Stimulated activated CD4-positive, alpha-beta T cell treated with anti-CD3 and anti-CD28 coated beads, TNF-alpha, amount 100 ng/mL, for 1 hour (primary cell): ENCODE data around the gene ZFAND2B.

Experiments used
- DNase-seq, 3 donors: peaks; one replicate each; pipeline ENCODE4 v3.0.0-alpha.2; 2020; ENCODE audit warnings: low read depth in 3 of 3, low spot score in 1 of 3

ZFAND2B gene

DNA sequence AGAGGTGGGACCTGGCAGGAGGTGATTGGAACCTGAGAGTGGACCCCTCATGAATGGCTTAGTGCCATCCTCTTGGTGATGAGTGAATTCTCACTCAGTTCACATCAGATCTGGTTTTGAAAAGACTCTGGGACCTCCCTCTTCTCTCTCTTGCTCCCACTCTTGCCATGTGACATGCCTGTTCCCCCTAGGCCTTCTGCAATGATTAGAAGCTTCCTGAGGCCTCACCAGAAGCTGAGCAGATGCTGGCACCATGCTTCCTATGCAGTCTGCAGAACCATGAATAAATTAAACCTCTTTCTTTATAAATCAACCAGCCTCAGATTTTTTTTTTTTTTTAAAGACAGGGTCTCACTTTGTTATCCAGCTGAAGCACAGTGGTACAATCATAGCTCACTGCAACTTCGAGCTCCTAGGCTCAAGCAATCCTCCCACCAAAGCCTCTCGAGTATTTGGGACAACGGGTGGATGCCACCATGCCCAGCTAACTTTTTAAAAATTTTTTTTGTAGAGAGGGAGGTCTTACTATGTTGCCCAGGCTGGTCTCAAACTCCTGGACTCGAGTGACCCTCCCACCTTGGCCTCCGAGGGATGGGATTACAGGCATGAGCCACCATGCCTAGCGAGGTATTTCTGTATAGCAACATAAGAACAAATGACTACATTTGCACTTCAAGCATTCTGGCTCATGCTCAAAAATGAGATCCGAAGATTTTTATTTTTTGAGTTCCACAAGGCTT, 2.0 kb upstream of the ZFAND2B start:
- DNase-seq = no peak

DNA sequence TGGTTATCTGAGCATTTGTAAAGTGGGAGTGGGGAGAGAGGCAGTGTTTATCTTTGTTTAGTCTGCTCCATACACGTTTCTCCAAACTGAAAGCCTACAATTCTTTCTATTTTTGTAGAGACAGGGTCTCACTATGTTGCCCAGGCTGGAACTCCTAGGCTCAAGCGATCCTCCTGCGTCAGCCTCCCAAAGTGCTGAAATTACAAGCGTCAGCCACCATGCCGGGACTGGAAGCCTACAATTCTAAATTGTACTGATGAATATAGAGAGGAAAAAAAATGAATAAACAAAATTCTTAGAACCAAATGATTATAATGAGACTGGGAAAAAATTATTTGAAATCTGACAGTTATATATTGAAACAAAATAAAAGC, 1.4 kb upstream of the ZFAND2B start:
- no peak for DNase-seq

DNA sequence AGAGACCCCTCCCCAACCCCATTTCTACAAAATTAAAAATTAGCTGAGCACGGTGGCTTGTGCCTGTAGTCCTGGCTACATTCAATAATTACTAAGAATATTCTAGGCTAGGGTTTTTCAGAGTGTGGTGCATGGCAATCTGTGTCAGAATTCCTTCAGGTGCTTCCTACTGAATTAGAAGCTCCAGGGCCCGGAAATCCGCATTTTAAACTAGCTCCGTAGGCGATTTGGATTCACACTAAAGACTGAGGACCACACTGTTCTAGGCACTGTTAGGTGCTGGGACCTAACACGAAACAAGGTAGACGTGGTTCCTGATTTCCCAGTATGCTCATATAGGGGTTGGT, 628 bp upstream of the ZFAND2B start:
- no peak for DNase-seq

DNA sequence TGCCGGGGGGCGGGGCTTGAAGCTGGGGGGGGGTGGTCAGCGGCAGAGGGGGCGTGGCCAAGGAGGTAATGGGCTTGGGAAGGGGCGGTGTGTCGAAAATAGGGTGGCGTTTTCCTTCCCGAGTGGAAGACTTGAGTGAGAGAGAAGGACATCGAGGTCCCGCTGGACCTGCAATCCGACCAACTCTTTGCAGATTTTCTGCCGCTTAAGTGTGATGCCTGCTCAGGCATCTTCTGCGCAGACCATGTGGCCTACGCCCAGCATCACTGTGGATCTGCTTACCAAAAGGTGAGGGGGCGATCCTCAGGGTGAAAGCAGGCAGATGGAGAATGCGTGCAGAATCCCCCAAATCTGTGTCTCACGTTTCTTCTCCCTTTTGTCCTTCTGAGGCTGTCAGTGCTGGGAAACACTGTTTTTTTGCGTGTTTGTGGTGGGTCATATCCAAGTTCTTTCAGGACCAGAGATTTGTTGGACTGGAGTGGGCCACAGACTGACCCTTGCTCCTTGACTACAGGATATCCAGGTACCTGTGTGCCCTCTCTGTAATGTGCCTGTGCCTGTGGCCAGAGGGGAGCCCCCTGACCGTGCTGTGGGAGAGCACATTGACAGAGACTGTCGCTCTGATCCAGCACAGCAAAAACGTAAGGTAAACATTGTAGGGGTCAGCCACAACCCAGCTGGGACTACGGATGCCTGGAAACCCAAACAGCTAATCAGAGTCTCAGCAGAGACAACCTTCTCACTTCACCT, 727 bp downstream of the ZFAND2B start:
- no peak for DNase-seq

DNA sequence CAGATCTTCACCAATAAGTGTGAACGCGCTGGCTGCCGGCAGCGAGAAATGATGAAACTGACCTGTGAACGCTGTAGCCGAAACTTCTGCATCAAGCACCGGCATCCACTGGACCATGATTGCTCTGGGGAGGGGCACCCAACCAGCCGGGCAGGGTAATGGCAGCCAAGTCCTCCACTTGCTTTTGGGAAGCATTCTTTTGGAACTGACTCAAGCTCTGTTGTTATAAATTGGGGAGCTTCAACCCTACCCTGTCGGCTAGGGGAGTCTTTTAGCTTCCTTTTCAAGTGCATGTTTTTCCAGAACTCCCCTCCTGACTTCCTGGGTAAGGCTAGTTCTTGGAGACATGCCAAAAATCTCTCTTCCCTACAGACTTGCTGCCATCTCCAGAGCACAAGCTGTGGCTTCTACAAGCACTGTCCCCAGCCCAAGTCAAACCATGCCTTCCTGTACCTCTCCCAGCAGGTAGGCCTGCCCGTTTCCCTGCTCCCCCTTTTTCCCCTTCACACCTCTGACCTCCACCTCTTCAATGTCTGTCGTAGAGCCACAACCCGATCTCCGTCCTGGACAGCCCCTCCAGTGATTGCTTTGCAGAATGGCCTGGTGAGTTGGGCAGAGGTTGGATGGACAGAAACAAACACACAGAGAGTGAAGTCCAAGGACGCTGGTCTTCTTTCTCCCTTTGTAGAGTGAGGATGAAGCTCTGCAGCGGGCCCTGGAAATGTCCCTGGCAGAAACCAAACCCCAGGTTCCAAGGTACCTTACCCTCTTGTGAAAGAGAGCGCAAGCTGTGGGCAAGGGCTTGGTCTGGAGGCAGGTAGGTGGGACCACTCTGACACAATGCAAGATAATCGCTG, 1.5 kb downstream of the ZFAND2B start:
- no peak for DNase-seq

DNA sequence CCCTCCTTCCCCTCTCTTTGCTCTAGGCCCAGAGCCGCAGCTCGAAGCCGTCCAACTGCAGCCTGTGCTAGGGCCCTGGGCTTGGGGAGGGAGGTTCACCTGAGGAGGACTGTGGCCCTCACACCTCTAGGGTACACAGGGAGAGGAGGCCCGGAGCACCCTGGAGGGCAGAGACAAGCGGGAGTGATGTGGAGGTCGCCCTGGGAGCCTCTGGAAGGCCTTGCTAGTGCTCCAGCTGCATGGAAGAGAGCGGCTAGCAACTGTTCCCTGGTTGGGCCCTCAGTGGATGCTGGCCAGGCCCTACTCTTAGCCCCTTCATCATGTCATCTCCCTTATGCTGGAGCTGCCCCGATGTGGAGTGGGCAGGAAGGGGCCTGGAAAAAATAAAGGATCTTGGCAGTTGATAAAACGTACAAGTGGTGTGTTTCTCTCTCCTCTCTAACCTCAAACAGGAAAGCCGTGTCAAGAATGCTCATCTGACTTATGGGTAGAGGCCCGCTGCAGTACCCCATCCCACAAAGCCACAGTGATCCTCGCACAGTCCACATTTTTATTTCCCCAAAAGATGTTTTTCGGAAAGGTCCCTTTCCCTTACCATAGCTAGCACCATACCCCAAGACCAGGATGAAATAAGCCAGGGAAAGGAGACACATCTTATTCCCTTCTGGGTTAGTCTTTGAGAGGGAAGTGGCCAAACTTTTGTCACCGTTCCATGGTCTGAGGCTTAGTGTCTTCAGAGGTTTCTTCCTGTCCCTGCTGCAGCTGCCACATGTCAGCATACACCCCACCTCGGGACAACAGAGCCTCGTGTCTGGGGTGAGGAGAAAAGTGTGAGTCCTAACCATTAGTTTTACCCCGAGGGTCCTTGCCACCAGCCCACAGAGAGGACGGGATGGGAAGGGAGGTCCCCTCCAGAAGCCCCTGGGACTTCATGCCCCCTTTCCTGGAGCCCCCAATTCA, 2.9 kb downstream of the ZFAND2B start:
- DNase-seq = no peak

DNA sequence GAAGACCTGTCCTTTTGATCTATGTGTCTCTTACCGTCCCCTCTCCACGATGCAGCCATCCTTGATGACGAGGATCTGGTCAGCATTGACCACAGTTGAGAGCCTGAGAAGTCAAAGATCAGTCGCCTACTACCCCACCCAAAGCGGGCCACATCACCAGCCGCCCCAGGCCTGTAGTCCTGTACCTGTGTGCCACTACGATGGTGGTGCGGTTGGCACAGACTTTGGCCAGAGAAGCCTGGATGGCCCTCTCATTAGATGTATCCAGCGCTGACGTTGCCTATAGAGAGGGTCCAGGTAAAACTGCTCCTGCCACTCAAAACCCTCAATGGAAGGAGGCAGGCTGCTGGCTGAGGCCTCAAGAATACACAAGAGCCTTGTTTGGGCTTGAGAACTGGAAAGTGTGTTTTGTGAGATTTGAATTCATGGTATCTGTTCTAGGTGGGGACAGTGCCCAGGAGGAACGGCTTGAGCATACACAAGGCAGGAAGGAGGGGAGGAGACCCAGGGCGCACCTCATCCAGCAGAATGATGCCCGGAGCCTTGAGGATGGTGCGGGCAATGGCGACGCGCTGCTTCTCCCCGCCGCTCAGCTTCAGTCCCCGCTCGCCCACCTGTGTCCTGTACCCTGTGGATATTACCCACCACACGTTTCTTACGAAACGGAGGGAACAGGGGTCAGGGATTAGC, 3.8 kb downstream of the ZFAND2B start:
- DNase-seq = no peak

DNA sequence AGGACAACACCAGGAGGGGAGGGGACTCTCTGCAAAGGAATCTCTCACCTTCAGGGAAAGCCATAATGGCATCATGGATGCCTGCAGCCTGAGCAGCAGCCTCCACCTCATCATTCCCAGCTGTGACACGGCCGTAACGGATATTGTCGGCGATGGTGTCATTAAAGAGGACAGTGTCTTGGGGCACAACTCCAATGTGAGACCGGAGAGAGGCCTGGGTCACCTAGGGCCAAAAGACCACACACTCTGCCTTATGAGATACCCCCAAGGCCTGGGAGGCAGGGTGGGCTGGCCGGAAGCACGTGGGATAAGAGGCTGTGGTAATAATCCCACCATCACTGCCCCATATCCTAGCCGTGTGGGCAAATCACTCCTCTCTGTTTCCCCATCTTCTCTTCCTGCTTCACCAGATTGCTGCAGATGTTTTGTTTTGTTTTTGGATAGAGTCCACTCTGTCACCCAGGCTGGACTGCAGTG, 4.3 kb downstream of the ZFAND2B start:
- DNase-seq = no peak

DNA sequence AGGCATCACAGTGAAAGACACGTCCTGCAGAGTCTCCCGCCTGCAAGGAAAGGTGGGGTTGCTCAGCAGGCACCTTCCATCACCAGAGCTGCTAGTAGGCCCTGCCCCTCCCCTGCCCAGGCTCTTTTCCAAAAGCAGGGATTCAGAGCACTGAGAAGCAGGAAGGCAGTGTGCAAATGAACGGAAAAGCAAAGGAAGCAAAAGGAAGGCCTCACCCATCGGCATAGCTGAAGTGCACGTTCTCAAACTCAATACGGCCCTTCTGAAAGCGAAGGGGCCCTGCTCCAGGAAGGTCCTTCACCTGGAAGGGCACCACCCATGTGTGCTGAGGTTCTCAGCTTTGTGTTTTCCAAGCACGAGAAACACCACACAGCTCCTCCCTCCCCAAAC, 6.4 kb downstream of the ZFAND2B start:
- DNase-seq = no peak

DNA sequence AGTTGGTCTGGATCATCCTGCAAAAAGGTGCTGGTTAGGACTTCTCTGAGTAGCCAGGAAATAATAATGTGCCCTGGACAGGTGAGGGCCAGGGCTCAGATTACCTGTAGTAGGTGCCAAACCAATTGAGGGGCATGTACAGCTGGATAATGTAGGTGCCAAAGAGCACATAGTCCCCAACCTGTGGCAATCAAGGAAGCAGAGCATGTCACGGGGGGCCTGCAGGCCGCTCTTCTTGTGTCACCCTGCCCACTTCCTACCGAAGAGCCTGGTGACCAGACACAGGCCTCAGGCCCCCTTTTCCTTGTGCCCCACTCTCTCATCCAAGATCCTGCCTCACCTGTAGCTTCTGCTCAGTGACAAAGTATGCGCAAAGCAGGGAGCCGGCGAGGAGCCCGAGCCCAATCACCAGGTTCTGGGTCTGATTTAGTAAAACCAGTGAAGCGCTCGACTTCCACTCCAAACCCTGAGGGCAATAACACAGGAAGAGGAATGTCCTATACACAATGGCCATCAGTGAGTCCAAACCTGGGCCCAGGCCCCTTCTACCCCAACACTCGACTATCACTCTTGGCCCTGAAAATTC, 7.0 kb downstream of the ZFAND2B start:
- DNase-seq = no peak

DNA sequence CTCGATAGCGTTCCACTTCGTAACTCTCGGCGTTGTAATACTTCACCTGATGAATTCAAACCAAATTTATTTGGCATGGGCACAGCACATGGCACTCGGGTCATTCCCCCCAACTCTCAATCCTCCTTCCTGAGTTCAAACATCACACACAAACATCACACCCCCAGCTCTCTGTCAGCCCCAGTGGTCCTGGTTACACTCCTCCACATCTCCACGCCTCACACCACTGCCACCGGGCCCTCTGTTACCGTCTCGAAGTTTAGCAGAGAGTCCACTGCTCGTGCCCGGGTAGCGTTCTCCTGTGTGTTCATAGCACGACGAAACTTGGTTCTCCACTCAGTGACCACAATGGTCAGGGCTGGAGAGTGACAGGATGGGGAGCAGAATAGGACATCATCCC, 7.6 kb downstream of the ZFAND2B start:
- no peak for DNase-seq

DNA sequence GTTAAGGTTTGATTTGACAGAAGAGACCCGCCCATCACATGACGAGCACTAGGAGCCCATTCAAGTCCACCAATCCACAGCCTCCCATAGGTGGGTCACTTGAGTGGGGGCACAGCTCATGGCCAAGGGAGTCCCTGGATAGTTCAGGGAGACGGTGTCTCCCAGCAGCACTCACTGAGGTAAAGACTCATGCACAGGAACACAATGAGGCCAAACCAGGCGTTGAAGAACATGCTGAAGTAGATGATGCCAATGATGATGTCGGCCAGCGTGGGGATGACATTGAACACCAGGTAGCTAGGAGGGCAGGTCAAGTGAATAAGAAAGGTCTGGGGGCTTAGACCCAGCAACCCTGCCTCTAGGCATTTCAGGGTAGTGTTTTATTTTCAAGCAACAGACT, 8.2 kb downstream of the ZFAND2B start:
- DNase-seq = no peak

DNA sequence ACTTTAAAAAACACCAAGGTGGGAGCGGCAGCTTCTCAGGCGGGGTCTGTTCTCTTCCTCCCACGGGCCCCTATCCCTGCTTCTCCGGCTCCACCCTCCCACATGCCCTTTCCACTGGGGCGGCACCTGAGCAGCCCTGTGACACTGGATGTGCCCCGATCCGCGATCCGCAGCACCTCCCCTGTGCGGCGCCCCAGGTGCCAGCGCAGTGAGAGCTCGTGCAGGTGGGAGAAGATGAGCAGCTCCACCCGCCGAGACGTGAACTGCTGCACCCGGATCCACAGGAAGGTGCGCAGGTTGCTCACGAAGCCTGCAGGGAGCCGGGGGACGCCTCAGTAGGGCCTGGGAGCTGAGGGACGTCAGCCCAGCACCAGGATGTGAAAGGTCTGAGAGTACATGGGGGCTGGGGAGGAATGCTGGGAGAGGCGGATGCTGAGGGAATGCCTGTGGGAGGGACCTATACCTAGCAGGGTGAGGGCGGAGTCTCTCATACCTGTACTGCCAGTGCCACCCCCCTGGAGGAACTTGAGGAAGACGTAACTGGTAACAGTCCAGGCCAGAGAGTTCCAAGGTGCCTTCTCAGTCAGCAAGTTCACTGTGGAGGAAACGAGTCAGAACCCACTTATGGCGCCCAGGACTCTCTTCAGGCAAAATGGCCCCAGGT, 9.4 kb downstream of the ZFAND2B start:
- DNase-seq = no peak

DNA sequence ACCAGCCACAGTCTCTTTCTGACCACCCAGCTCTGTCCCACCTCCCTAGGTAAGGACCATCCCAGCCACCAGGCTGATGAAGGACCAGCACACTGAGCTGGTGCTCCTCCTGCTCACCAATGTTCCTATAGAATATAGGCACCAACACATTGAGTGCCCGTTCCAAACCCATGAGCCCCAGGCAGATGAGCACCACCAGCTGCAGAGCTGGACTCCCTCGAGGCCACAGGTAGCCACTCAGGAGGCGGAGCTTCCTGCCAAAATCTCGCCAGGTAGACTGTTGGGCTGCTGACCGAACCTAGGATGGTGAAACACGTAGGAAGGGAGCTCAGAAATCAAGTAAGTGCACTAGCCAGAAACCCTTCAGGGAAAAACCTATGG, 9.9 kb downstream of the ZFAND2B start:
- DNase-seq = no peak

DNA sequence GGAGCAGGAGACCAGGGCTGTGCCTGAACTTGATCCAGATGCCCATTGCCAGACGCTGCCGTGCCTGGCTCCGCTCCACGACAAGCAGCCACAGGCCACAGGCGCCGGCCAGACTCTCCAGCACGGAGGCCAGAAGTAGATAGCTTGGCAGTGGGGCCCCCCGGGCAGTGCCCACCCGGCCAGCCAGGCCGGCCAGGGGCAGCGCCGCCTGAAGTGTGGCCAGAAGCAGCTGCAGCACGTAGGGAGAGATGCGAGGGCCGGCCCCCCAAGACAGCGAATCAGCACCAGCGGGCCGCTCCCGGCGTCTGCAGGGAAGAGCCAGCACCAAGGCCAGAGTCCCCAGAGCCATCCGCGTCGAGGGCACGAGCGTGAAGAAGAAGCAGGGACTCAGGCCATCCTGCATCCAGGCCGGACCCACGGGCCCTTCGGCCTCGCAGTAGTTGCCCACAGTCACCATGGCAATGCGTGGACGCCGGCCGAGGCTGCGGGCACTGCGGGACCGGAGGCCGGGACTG, 11.7 kb downstream of the ZFAND2B start:
- DNase-seq = no peak

DNA sequence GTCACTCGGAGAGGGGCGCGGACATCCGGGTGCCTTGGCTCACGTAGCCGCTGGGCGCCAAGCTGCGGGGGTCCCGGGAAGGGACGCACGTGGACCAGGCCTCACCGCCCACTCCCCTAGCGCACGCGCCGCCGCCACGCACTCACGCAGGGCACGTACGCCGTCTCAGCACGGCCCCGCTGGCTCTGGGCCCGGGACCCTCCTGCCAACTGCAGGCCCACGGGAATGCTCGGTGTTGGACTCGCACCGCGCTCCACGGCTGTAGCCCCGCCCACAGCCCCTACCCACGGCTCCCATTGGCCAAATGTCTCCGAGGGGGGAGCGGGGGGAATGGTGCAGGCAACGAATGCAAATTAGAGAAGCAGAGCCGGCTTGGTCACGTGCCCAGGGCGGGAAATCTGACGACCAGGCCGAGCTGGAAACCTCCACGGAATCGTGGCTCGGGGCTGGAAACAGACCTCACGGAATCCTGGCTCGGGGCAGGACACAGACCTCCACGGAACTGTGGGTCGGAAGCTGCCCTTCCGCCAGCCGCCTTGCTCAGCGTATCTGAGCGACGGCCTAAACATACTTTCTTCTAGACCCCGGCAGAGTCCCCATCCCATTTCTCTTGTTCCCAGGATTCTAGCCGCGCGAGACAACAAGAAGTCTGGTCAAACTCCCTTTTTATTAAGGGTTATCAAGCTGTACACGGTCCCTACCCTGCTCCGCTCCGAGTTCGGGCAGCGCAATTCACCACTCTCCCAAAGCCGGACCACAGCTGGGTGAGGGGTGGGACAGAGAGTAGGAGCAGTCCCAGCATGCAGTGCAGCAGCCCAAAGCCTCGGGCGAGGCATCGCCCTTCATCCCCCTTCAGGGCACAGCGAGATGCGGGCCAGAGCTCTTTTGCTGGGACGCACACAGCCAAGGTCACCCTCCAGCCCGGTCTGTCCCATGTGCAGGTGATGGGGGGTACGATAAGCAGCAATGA, 12.4 kb downstream of the ZFAND2B start, which contains the start of gene ABCB6:
Gene ABCB6 (minus strand): TSS at position 227 of the 970 bp plus-strand sequence. CDS start 285 bp downstream, outside the sequence.
- DNase-seq = peak; percentile 57 to 81 (median 69)

DNA sequence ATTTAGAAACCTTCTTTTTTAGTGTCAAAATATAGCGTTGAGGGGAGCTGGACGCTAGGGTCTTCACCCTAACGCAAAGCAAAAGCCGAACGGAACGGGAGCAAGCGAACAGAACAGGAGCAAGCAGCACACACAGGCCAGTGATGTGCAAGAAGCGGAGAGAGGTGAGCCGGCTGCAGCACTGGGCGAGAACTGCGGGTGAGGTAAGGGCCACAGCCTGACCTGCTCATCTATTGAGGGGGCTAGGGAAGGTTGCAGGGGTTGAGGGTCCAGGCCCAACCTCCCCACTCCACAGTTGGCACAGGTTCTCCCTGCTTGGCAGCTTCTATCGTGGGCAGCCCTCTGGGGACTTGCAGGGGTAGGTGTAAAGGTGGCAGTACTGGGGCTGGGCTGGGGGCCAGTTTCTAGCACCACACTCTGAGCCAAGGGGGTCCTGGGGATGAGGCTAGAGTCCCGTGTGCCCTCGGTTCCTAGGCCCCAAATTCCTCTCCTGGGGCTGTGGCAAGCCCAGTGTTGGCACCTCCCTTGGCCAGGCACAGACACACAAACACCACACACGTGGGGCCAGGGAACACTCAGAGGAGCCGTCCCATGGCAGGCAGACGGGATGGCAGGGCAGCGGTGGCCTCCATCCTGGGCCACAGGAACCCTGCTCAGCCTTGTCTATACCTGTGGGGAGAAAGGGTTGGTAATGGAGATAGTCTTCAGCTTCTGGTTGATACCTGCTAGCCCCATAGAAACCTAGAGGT, 13.4 kb downstream of the ZFAND2B start:
- no peak for DNase-seq
